ENCODE results near the gene POP4.

- TF ChIP-seq EP300 (IDR thresholded peaks at IDR 0.05) (no peak), POLR2AphosphoS5 (IDR thresholded peaks at IDR 0.05) (no peak)
Observed at GRCh38 chr19:29610574-29611271, 4.6 kb downstream of the POP4 start.

Data from upper lobe of left lung (tissue), 4 donors.